T-helper 1 cell (primary cell): ENCODE measurements around the gene MACROH2A1.

ENCODE experiments used
- DNase-seq, 5 donors: peaks; one replicate each; pipeline ENCODE4 v3.0.0-alpha.2; 2012 to 2020

Gene MACROH2A1

DNA sequence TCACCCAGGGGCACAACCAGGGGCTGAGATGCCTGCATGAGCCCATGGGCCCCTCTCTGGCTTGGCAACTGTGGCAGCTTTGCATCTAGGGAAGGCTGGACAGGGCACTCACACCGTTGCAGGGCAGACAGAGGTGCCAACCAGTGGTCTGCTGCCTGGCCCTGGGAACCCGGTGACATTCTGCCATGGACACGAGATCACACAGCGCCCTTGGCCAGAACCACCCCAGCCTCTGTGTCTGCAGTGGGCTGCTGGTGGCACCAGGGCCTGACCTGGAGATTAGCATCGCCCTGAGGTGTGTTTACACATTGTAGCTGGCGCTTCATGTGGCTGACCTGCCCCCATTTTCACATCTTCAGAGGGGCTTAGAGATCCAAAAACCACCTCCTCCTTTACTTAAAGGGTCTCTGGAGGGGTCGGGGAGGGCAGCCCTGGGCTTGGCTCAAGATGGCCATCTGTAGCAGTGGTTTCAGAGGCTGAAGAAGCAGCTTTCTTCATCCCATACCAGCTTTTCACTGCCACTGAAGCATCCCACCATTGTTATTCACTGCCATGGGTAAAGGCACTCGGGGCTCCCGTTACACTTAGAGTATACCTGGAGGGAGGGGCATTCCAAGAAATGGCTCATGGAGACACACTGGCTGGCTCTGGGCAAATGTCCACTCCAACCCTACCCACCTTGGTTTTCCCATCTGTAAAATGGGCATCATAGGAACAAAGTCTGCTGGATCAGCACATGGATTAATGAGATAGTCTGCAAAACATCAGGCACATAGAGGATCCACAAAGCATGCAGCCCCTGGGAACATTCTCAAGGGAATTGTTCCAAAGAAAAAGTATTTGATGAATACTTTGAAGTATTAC is 36.7 kb upstream of the MACROH2A1 start:
- no peak for DNase-seq

- no peak for DNase-seq
Measured at GRCh38 chr5:135434591-135435466, 35.8 kb upstream of the MACROH2A1 start.

DNA sequence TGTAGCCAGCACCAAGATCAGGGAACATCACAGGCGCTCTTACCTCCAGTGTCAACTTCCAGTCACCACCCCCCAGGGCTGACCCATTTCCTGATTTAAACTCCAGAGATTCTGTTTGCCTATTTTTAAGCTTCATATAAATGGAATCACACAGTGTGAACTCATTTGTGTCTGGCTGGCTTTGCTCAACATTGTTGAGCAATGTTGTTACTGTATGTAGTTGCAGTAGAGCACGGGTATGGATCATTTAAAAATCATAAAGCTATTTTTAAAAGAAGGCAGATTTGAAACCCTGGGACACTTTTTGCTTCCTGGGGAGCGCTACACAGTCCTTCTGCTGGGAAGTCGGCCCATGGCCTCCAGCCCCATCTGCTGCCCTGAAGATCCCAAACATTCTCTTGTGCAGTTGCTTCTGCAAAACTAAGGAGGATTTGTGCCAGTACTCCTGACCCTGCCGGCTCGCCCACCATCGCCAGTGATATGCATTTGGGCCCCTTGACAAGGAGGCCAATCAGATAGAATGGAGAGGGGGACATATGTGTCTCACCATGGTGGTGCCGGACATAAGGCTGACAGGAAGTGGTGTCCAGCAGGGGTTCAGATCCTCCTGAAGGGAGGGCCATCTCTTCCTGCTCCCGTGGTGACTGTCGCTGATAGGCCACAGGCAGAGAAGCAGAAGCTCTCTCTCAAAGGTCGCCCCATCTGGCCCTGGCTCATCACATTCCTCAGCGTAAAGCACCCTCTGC is 34.8 kb upstream of the MACROH2A1 start:
- no peak for DNase-seq

- no peak for DNase-seq
Measured at GRCh38 chr5:135432113-135432512, 33.1 kb upstream of the MACROH2A1 start.

DNA sequence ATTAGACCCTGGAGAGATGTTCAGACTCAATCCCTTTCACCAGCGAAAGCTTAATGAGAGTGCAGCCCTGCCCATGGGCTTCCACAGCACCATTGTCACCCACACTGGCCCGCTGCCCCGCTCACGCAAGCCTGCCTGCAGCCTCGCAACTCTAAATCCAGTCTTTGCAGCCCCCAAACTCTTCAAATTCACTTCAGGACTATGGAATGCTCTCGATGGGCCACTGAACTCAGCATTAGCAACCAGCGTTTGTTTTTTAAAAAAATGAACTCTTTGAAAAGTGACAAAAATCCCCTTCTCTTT is 31.1 kb upstream of the MACROH2A1 start:
- DNase-seq, result no peak

DNA sequence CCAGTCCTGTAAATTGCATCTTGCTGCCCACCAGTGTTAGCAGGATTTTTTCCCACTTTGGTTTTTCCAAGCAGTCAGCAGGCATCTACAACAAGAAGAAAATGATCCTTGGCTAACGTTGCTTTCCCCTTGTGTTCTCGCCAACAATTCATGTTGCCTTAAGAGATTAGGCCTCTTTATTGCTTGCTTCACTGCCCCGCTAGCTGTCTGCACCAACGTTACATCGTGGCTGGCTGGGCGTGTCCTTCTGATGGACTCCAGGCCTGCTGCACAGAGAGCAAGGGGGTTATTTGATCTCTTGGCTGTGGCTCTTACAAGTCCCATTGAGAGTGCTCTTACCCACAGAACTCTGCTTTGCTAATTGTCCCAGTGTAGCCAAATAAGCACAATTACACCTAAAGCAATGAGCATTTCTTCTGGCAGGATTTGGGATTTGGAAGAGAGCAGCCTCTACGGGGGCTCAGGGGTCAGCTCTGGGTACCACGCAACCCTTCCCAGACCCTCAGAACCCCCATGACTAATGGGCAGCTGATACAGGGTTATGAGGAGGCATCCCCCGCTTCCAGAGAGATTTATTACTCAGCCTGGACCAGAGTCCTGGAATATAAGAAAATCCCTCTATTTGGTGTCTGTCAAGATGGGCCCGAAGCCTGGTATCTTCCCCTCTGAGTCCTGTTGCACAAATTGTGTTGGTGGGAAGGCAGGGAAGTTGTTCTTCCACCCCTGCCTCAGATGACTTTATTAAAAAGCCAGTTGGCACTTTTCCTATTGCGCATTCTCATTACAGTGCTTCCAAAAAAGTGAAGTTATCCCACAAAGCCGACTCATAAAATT is 30.5 kb upstream of the MACROH2A1 start:
- no peak for DNase-seq

- DNase-seq, result no peak
Measured at GRCh38 chr5:135428586-135428985, 29.6 kb upstream of the MACROH2A1 start.

GRCh38 chr5:135426102-135427082 is 27.4 kb upstream of the MACROH2A1 start:
- peak in 2 of 5 donors; percentile 6 to 57 for DNase-seq

- peak in 1 of 5 donors; percentile 10 for DNase-seq
Measured at GRCh38 chr5:135425641-135426040, 26.6 kb upstream of the MACROH2A1 start.

- no peak for DNase-seq
Measured at GRCh38 chr5:135423846-135424168, 24.8 kb upstream of the MACROH2A1 start.

DNA sequence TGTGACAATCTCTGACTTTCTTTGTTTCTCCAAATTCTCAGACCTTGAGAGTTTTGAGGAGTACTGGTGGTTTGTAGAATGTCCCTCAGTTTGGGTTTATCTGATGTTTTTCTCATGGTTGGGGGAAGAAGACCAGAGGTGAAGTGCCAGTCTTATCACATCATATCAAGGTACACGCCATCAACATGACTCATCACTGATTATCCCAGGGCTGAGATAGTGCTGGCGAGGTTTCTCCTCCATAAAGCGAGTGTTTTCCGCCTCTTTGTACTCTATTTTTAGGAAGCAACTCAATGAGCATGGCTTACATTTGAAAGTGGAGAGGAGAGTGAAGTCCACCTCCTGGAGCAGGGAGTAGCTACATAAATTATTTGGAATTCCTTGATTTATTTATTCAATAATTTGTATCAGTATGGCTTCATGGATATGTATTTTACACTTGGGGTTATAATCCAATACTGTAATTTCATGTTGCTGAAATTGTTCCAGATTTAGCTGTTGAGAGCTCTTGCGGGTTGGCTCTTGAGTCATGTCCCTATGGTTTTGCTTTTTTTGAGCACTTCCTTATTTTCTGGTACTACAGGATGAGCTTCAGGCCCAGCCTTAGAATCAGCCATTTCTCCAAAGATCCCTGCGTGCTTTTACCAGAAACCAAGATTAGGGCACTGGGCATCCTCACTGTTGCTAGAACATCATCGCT is 24.3 kb upstream of the MACROH2A1 start:
- no peak for DNase-seq

DNA sequence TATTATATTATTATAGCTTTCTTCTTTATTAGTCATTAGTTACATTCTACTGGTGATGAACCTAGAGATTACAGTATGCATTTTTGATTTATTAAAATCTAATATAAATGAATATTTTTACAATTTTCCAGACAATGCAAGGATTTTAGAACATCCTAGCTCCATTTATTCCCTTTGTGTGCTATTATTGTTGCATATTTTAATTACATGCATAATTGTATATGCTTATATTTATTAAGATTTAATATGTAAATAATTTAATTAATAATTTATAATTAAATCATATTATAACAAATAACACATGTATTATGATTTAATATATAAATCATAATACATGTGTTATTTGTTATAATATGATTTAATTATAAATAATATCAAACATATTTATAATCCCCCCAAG is 23.4 kb upstream of the MACROH2A1 start:
- no peak for DNase-seq

DNA sequence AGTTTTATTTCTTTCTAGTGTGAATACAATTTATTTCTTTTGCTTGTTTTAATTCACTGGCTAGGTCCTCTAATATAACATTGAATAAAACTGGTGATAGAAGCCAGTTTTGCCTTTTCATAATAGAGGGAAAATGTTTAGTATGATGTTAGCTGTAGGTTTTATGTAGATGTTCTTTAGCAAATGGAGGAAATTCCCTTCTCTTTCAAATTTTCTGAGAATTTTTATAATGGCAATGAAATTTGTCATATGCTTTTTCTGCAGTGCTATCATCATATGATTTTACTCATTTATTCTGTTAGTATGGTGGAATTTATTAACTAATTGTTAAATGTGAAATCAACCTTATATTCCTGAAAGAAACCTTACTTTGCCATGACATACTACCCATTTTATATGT is 18.1 kb upstream of the MACROH2A1 start:
- no peak for DNase-seq

- DNase-seq, result no peak
Measured at GRCh38 chr5:135405082-135405481, 6.1 kb upstream of the MACROH2A1 start.

DNA sequence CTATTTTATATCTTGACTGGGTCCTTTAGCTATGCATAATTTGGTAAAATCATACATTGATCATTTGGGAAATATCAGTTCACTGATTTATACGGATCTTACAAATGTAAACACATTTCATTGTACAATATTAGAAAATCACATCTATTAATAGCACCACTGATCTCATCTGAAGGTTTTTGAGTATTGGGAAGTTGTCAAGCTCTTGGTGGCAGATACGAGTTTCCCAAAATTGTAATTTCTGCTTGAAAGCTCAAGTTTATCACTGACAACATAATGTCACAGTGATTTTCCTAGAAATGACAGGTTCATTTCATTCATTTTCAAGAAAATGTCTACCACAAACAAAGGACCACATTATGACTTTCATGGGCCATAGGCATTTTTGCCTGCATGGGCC is 3.0 kb upstream of the MACROH2A1 start:
- no peak for DNase-seq

DNA sequence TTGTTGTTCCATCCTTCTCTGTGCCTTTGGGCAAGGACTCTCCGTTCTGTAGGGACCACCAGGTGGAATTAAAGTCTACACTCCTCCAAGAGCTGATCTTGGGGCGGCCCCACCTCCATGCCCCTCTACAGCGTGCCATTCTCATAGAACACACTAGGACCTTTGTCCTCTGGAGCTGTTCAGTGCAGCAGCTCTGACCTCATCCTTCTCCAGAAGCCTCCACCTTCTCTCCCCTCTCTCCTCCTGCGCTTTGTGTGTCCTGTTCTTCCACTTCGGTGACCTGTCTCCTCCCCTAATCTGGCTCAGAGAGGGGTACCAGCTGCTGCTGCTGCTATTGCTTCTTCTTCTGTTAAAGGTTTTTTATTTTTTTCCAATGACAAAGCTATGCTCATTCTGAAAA is 1.8 kb upstream of the MACROH2A1 start:
- DNase-seq, result no peak

DNA sequence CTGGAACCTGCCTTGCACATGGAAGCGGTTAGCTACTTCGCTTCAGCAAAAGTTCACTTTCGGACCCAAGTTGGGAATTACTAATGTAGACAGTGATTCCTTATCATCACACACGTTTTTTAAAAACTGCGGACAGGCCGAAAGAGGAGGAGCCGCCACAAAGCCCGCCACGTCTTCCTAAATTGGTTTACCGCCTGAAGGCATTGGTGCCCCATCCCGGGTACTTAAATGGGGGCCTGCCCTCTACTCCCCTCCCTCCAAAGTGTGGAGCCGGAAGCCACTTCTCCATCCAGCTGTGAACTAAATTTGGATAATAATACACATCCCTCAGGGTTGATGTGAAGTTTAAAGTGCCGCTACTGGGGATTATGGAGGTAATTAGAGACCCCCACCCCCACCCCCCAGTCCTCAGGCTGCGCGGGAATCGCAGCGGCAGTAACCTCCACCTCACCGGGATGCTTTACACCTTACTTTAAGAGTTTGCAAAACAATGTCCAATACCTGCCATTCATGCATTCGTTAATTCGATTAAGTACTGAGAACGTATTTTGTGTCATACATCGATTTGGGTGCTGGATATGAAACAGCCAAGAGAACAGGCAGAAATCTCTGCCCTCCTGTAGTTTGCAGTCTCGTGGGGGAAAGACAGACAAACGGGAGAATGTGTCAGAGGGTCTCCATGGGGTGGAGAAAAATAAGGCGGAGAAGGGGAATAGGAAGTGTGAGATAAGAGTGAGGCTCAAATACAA is 937 bp upstream of the MACROH2A1 start:
- DNase-seq, result no peak

DNA sequence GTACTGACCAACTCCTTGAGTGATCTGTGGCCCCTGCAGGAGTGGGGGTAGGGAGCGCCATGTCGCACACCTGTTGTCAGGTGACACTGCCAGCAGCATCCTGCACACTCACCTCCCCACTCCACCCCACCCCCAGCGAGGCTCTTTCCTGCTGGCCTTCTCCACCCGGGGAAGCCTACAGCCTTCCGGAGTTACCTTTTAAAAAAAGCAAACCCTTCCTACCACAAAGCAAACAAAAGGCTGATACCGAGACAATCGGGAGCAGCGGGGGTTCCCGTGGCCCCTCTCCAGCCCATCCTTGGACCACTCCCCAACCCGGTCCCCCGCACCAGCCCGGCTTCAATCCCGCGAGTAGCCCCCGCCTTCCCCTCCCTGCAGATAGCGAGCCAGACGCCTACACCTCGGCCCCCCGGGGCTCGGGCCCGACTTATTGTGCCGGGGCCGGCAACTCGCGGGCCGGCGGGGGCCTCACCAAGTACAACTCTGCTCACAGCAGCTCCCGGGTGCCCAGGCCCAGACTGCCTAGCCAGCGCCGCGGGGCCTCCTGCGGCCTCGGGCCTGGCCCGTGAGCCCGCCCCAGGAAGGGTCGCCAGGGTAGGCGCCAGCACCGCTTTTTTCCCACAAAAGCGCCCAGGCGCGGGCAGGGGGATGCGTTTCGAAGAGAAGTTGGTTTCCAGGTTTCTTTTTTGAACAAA is 724 bp downstream of the MACROH2A1 start:
- peak in 3 of 5 donors; percentile 16 to 61 (median 18) for DNase-seq

DNA sequence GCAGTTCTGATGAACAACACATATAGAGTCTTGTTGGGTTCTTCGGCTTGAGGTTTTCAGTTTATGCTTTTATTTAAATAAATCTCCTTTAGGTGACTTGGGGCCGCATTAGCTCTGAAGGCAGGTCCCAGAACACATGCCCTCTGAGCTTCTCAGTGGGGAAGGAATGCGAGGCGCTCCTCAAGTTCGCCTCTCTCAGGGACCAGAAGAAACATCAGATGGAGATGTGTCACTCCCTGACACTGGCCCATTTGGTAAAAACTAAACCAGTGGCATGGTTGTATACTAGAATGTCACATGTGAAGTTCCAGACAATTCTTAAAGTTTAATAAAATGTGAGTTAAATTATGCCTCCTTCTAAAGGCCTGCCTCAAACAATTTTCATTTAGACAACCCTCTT is 1.9 kb downstream of the MACROH2A1 start:
- DNase-seq, result no peak
